Measurements from ENCODE around the gene MRPL28.
"Not testable (repeated sequence)": the region's sequence is repeated elsewhere in the genome, so short reads cannot be mapped to it uniquely, and the experiment has no call there.

MRPL28 gene

GRCh38 chr16:340370-341091 lies 29.8 kb downstream of the MRPL28 start:
- DNase-seq (ENCODE audit: low read depth), result no peak
- H3K4me3 ChIP-seq (ENCODE audit: low read depth, low read length), result no peak overlapping the region
- no peak for TF ChIP-seq CTCF (IDR thresholded peaks at IDR 0.05; ENCODE audit: low read depth, low read length, missing control alignments)

- no peak for DNase-seq (ENCODE audit: low read depth)
- no peak overlapping the region for H3K4me3 ChIP-seq (ENCODE audit: low read depth, low read length)
- TF ChIP-seq CTCF (IDR thresholded peaks at IDR 0.05; ENCODE audit: low read depth, low read length, missing control alignments), result no peak
Observed at GRCh38 chr16:339680-340079, 30.7 kb downstream of the MRPL28 start.

GRCh38 chr16:337975-338575 lies 32.3 kb downstream of the MRPL28 start:
- H3K4me3 ChIP-seq (ENCODE audit: low read depth, low read length), result no peak overlapping the region
- no peak for TF ChIP-seq CTCF (IDR thresholded peaks at IDR 0.05; ENCODE audit: low read depth, low read length, missing control alignments)
- DNase-seq (ENCODE audit: low read depth), result no peak

- DNase-seq (ENCODE audit: low read depth), result no peak
- H3K4me3 ChIP-seq (ENCODE audit: low read depth, low read length), result no peak overlapping the region
- TF ChIP-seq CTCF (IDR thresholded peaks at IDR 0.05; ENCODE audit: low read depth, low read length, missing control alignments), result no peak
Observed at GRCh38 chr16:337437-337836, 32.9 kb downstream of the MRPL28 start.

- DNase-seq (ENCODE audit: low read depth), result no peak
- TF ChIP-seq CTCF (IDR thresholded peaks at IDR 0.05; ENCODE audit: low read depth, low read length, missing control alignments), result no peak
- no peak overlapping the region for H3K4me3 ChIP-seq (ENCODE audit: low read depth, low read length)
Observed at GRCh38 chr16:336269-336668, 34.1 kb downstream of the MRPL28 start.

GRCh38 chr16:334861-335632 lies 35.3 kb downstream of the MRPL28 start:
- DNase-seq (ENCODE audit: low read depth); H3K4me3 ChIP-seq (ENCODE audit: low read depth, low read length): not testable (repeated sequence)

GRCh38 chr16:334164-334832 lies 36.0 kb downstream of the MRPL28 start:
- not testable (repeated sequence) for H3K4me3 ChIP-seq (ENCODE audit: low read depth, low read length); DNase-seq (ENCODE audit: low read depth)

All from GM12864 (cell line).